Natural killer cell (primary cell): Measurements from ENCODE around the gene LRCOL1. TPM values are rescaled to one million over a fixed set of nuclear protein-coding genes. Genes with fewer than 3 reads are reported as not detected.

Experiments used
- ATAC-seq, 3 donors: fragments of 150-1000 bp in 2 of 3; fragments of 200-7000 bp in 1 of 3; cut with Tn5 transposase; 1 replicate in 1 of 3; 2 replicates in 2 of 3; pipeline ENCODE4 v1.10.0; 2021; ENCODE audit warnings: mild to moderate bottlenecking in 2 of 3, moderate library complexity in 2 of 3
- DNase-seq, 2 donors: peaks; one replicate each; pipeline versions ENCODE4 v3.0.0 to v3.0.0-alpha.2; 2013 to 2021; ENCODE audit warnings: mixed read lengths in 1 of 2
- H3K27ac ChIP-seq: one replicate; pipeline ENCODE4 v1.5.1; 2013; ENCODE audit warnings: mild to moderate bottlenecking, low read length
- H3K27me3 ChIP-seq: one replicate; pipeline ENCODE4 v1.6.1; 2013; ENCODE audit warnings: low read length; ENCODE audit not compliant: control insufficient read depth, insufficient read depth
- H3K36me3 ChIP-seq: one replicate; pipeline ENCODE4 v1.6.1; 2013; ENCODE audit warnings: low read length; ENCODE audit not compliant: control insufficient read depth, insufficient read depth
- H3K4me1 ChIP-seq: one replicate; pipeline ENCODE4 v1.6.1; 2013; ENCODE audit warnings: low read length; ENCODE audit not compliant: control insufficient read depth, insufficient read depth
- H3K4me3 ChIP-seq: one replicate; pipeline ENCODE4 v1.5.1; 2013; ENCODE audit warnings: low read length
- H3K9me3 ChIP-seq: one replicate; pipeline ENCODE4 v1.6.1; 2013; ENCODE audit warnings: low read length; ENCODE audit not compliant: control insufficient read depth, insufficient read depth
- H3K27ac Mint-ChIP-seq, 2 donors: one replicate each; pipeline ENCODE4 v1.8.0; 2022; ENCODE audit warnings: mild to moderate bottlenecking in 2 of 2, mixed read lengths in 2 of 2, moderate library complexity in 1 of 2
- H3K27me3 Mint-ChIP-seq, 2 donors: one replicate each; pipeline ENCODE4 v1.8.0; 2022; ENCODE audit warnings: low read depth in 2 of 2, mixed read lengths in 2 of 2
- H3K36me3 Mint-ChIP-seq: one replicate; pipeline ENCODE4 v1.8.0; 2022; ENCODE audit warnings: mixed read lengths
- H3K4me1 Mint-ChIP-seq, 2 donors: one replicate each; pipeline ENCODE4 v1.8.0; 2022; ENCODE audit warnings: mixed read lengths in 2 of 2
- H3K4me3 Mint-ChIP-seq: one replicate; pipeline ENCODE4 v1.8.0; 2022; ENCODE audit warnings: mild to moderate bottlenecking, moderate library complexity, mixed read lengths
- H3K9me3 Mint-ChIP-seq, 2 donors: one replicate each; pipeline ENCODE4 v1.8.0; 2022; ENCODE audit warnings: mixed read lengths in 2 of 2
- CTCF ChIP-seq: fragments of 200-600 bp; IDR thresholded peaks from one replicate; pipeline ENCODE4 v1.8.0; 2022; ENCODE audit warnings: antibody characterized with exemption
- WGBS: methylation state at CpG from one replicate; pipeline ENCODE4 v1.1.7; 2013; ENCODE audit warnings: missing lambda C conversion rate; ENCODE audit not compliant: insufficient coverage; 5-methylcytosine and 5-hydroxymethylcytosine counted together
- intact Hi-C: fragments of 100-400 bp; cut with micrococcal nuclease; formaldehyde crosslinking; loops from one replicate; pipeline ENCODE4 v1.14.2; 2022
- total RNA-seq, 4 donors: library from RNA; stranded (reverse); fragments of 120-200 nt in 1 of 4; gene quantifications; one replicate each; pipeline versions ENCODE4 v1.2.3 to v1.2.4, GENCODE V29; 2013 to 2022

The LRCOL1 gene
- total RNA-seq, 3 donors from 2014 or later (not counting 1 experiment from before 2014, with no cell fraction given) = not detected

- H3K9me3 ChIP-seq = no peaks in the 10 kb centered on the region
- Mint-ChIP-seq H3K9me3 (no peaks in the 10 kb centered on the region), H3K27me3 (peaks cover 27 to 37% of the 10 kb centered on the region in 2 donors), H3K4me1 (peaks cover 9 to 10% of the 10 kb centered on the region in 2 donors), H3K4me3 (no peak overlapping the region), H3K27ac (no peak overlapping the region), H3K36me3 (no peaks in the 10 kb centered on the region)
- ATAC-seq (no peak), DNase-seq (no peak)
- no peak overlapping the region for H3K4me3 ChIP-seq
- peaks cover 12% of the 10 kb centered on the region for H3K4me1 ChIP-seq
- no peak overlapping the region for H3K27ac ChIP-seq
- whole genome bisulfite sequencing = 70% methylated on average over 33 of the region's 33 CpGs
- intact Hi-C loops = no loop called here
- peaks cover 17% of the 10 kb centered on the region for H3K27me3 ChIP-seq
- H3K36me3 ChIP-seq = no peaks in the 10 kb centered on the region
- no peak for TF ChIP-seq CTCF
Observed at GRCh38 chr12:132610866-132611602, 652 bp upstream of the LRCOL1 start.

- H3K9me3 ChIP-seq = no peaks in the 10 kb centered on the region
- no peak overlapping the region for H3K4me3 ChIP-seq
- no peaks in the 10 kb centered on the region for H3K36me3 Mint-ChIP-seq
- ATAC-seq (no peak), DNase-seq (no peak)
- no peaks in the 10 kb centered on the region for H3K9me3 Mint-ChIP-seq
- intact Hi-C loops = no loop called here
- no peak overlapping the region for H3K4me3 Mint-ChIP-seq
- WGBS = 55% methylated on average over 25 of the region's 25 CpGs
- no peaks in the 10 kb centered on the region for H3K36me3 ChIP-seq
- H3K27me3 ChIP-seq = peaks cover 12% of the 10 kb centered on the region
- H3K27me3 Mint-ChIP-seq = peaks cover 21 to 34% of the 10 kb centered on the region in 2 donors
- H3K27ac ChIP-seq = no peak overlapping the region
- H3K4me1 Mint-ChIP-seq = peaks cover 6 to 9% of the 10 kb centered on the region in 2 donors
- peaks cover 9% of the 10 kb centered on the region for H3K4me1 ChIP-seq
- no peak overlapping the region for H3K27ac Mint-ChIP-seq
- TF ChIP-seq CTCF = no peak
Observed at GRCh38 chr12:132608231-132609171, 1.9 kb downstream of the LRCOL1 start.

- Mint-ChIP-seq H3K4me1 (peaks cover 6 to 9% of the 10 kb centered on the region in 2 donors), H3K27me3 (peaks cover 29 to 46% of the 10 kb centered on the region in 2 donors), H3K27ac (no peak overlapping the region), H3K4me3 (no peak overlapping the region), H3K9me3 (no peaks in the 10 kb centered on the region), H3K36me3 (no peaks in the 10 kb centered on the region)
- Histone ChIP-seq H3K27ac (no peak overlapping the region), H3K4me1 (peaks cover 9% of the 10 kb centered on the region), H3K36me3 (no peaks in the 10 kb centered on the region), H3K27me3 (peaks cover 12% of the 10 kb centered on the region), H3K9me3 (no peaks in the 10 kb centered on the region), H3K4me3 (no peak overlapping the region)
- DNase-seq (no peak), ATAC-seq (no peak)
- no peak for TF ChIP-seq CTCF
- intact Hi-C loops = no loop called here
- 88% methylated on average over 19 of the region's 19 CpGs for WGBS
Observed at GRCh38 chr12:132606927-132607326, 3.5 kb downstream of the LRCOL1 start.
